Measurements from ENCODE around the gene PCDHA11.
"Not testable (repeated sequence)": the region's sequence is repeated elsewhere in the genome, so short reads cannot be mapped to it uniquely, and the experiment has no call there.

DNA sequence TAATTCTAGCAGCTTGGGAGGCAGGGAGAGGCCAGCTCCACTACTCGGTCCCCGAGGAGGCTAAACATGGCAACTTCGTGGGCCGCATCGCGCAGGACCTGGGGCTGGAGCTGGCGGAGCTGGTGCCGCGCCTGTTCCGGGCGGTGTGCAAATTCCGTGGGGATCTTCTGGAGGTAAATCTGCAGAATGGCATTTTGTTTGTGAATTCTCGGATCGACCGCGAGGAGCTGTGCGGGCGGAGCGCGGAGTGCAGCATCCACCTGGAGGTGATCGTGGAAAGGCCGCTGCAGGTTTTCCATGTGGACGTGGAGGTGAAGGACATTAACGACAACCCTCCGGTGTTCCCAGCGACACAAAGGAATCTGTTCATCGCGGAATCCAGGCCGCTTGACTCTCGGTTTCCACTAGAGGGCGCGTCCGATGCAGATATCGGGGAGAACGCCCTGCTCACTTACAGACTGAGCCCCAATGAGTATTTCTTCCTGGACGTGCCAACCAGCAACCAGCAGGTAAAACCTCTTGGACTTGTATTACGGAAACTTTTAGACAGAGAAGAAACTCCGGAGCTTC, 34.2 kb upstream of the PCDHA11 start:
- TF ChIP-seq, protein P1, sequence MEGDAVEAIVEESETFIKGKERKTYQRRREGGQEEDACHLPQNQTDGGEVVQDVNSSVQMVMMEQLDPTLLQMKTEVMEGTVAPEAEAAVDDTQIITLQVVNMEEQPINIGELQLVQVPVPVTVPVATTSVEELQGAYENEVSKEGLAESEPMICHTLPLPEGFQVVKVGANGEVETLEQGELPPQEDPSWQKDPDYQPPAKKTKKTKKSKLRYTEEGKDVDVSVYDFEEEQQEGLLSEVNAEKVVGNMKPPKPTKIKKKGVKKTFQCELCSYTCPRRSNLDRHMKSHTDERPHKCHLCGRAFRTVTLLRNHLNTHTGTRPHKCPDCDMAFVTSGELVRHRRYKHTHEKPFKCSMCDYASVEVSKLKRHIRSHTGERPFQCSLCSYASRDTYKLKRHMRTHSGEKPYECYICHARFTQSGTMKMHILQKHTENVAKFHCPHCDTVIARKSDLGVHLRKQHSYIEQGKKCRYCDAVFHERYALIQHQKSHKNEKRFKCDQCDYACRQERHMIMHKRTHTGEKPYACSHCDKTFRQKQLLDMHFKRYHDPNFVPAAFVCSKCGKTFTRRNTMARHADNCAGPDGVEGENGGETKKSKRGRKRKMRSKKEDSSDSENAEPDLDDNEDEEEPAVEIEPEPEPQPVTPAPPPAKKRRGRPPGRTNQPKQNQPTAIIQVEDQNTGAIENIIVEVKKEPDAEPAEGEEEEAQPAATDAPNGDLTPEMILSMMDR (IDR thresholded peaks at IDR 0.05; ENCODE audit: insufficient read depth, low read depth, low read length): not testable (repeated sequence)
- not testable (repeated sequence) for TF ChIP-seq EZH2 (IDR thresholded peaks at IDR 0.05; ENCODE audit: insufficient read depth, low read length)
